NCI-H526 (cell line): ENCODE measurements around the gene HAX1.
"Not testable (repeated sequence)": the region's sequence is repeated elsewhere in the genome, so short reads cannot be mapped to it uniquely, and the experiment has no call there.

Experiments used
- DNase-seq, 2 experiments: peaks; one replicate each; lab custom pipeline; 2025; lab: John Stamatoyannopoulos, UW

The HAX1 gene

GRCh38 chr1:154276797-154277196 is 4.4 kb downstream of the HAX1 start:
- DNase-seq, result peak in 1 of 2 experiments; percentile 41

DNA sequence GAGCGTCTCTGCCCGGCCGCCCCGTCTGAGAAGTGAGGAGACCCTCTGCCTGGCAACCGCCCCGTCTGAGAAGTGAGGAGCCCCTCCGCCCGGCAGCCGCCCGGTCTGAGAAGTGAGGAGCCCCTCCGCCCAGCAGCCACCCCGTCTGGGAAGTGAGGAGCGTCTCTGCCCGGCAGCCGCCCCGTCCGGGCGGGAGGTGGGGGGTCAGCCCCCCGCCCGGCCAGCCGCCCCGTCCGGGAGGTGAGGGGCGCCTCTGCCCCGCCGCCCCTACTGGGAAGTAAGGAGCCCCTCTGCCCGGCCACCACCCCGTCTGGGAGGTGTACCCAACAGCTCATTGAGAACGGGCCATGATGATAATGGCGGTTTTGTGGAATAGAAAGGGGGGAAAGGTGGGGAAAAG is 15.2 kb downstream of the HAX1 start:
- not testable (repeated sequence) for DNase-seq

GRCh38 chr1:154288661-154289060 is 16.2 kb downstream of the HAX1 start:
- no peak for DNase-seq

DNA sequence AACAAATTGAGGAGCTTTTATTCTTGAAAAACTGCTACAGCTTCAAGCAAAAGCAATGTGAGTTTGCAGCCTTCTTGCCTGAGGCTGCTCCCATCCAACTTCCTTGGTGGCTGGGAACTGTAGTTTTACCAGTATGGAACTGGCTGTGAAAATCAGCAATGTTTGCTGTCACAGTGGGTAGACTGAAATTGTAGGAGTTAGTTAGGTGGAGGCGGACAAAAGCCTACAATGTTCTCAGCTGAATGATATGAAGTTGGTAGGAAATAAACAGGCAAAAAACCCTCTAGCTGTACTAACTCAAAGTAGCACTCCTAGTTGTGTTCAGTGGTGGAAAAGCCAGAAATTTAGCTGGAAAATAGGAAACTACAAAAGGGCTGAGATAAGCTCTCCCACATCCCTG is 18.5 kb downstream of the HAX1 start:
- no peak for DNase-seq

DNA sequence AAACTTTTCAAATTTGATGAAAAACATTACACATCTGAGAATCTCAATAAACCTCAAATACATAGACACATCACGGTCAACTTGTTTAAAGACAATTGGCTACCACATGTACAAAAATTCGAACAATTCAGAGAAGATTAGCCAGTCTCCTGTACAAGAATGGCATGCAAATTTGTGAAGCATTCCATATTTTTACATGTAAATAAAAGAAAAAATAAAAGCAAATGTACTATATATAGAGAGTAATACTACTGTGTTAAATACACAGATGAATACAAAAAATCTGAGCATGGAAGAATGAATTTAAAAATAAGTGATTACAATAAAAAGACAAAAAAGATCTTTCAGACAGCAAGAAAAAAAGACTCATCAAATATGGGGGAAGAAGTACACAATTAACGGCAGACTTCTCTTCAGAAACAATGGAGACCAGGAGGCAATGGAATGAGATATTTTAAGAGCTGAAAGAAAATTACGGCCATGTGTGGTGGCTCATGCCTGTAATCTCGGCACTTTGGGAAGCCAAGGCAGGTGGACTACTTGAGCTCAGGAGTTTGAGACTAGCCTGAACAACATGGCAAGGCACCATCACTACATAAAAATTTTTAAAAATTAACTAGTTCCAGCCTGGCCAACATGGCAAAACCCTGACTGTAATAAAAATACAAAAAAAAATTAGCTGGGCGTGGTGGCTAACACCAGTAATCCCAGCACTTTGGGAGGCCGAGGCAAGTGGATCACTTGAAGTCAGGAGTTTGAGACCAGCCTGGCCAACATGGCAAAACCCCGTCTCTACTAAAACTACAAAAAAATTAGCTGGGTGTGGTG is 23.2 kb downstream of the HAX1 start:
- no peak for DNase-seq

DNA sequence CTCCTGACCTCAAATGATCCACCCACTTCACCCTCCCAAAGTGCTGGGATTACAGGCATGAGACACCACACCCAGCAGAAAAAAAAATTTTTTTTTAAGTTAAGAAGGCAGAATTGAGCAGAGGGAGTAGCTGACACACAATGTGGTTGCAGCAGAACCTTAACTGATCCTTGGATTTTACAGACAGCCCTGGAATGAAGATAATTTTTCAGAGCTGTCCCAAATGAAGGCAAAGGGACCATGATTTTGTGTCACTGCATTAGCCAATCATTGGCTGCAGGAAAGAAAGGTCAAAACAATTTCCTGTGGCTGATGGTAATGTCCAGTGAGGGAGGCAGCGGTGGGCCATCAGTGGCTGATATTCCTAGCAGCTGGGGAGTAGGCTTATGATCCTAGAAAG is 29.2 kb downstream of the HAX1 start:
- no peak for DNase-seq

DNA sequence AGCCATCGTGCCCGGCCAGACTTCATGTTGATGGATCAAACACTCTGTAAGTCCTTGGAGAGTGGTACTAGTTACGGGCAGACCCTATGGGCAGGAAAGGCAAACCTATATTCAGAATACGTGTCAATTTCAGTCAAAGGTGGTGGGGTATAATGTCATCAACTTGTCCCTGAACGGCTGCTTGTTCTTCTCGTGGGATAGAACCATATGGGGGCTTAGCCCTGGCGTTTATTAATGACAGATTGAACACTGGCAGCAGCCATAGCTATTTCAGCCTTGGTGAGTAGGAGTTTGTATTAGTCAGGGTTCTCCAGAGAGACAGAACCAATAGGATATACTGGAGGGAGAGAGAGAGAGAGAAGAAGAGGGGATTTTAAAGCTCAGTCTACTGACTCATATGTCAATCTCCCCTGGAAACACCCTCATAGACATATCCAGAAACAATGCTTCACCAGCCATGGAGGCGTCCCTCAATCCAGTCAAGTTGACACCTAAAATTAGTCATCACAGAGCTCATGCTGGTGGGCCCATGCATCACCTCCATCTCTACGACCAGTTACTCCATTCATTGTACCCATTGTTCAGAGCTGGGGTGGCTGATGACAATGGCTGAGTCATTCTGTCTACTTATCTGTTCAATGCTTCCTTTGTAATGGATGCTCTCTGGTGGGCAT is 32.4 kb downstream of the HAX1 start:
- no peak for DNase-seq

- no peak for DNase-seq
These were observed 33.7 kb downstream of the HAX1 start for GRCh38 chr1:154306151-154306550.

DNA sequence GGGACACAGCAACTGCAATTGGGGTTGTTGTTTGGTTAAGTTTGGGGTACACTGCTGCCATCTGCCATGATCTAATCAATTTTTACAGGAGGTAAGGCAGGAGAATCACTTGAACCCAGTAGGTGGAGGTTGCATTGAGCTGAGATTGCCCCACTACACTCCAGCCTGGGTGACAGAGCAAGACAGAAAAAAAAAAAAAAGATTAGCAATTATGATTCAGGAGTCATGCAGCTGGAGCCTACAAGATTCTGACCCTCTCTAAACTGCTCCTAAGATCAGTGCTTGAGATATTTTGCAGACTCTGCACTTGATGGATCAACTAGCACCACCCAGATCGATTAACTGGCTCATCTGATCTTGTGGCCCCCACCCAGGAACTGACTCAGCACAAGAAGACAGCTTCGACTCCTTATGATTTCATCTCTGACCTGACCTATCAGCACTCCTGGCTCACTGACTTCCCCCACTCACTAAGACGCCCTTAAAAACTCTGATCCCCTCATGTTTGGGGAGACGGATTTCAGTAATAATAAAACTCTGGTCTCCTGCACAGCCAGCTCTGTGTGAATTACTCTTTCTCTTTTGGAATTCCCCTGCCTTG is 35.3 kb downstream of the HAX1 start:
- not testable (repeated sequence) for DNase-seq

- not testable (repeated sequence) for DNase-seq
These were observed 36.7 kb downstream of the HAX1 start for GRCh38 chr1:154309136-154309535.

DNA sequence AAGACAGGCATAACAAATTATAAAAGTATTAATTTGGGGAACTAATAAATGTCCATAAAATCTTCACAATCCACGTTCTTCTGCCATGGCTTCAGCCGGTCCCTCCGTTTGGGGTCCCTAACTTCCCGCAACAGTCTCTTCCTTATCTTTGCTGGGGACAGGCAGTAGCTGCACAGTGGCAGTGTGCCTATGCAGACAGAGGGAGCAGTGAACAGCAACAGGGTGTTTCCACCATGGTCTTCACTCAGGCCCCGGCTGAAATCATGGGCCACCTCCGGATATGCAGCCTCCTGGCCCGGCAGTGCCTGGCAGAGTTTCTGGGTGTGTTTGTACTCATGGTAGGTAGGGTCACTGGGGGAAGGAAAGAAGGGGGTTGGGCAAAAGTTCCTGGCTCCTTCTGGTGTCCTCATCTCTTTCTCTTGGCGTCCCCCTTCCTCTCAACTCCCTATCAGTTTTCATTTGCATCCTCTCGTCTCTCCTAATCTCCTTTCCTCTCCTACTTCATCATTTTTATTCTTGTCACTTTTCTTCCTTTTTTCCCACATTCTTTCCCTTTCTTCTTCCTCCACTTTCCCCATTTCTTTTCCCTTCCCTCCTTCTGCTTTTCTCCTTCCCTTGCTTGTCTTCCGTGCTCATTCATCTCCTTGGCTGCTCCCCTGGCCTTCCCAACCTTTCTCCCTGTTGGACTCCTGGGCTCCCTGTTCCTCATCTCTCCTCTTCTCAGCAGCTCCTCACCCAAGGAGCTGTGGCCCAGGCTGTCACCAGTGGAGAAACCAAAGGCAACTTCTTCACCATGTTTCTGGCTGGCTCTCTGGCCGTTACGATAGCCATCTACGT is 40.0 kb downstream of the HAX1 start:
- not testable (repeated sequence) for DNase-seq

GRCh38 chr1:154313066-154313356 is 40.6 kb downstream of the HAX1 start:
- no peak for DNase-seq

GRCh38 chr1:154314226-154314625 is 41.8 kb downstream of the HAX1 start:
- DNase-seq, result not testable (repeated sequence)

- no peak for DNase-seq
These were observed 44.3 kb downstream of the HAX1 start for GRCh38 chr1:154316704-154317103.

- DNase-seq, result no peak
These were observed 46.0 kb downstream of the HAX1 start for GRCh38 chr1:154318386-154318785.

DNA sequence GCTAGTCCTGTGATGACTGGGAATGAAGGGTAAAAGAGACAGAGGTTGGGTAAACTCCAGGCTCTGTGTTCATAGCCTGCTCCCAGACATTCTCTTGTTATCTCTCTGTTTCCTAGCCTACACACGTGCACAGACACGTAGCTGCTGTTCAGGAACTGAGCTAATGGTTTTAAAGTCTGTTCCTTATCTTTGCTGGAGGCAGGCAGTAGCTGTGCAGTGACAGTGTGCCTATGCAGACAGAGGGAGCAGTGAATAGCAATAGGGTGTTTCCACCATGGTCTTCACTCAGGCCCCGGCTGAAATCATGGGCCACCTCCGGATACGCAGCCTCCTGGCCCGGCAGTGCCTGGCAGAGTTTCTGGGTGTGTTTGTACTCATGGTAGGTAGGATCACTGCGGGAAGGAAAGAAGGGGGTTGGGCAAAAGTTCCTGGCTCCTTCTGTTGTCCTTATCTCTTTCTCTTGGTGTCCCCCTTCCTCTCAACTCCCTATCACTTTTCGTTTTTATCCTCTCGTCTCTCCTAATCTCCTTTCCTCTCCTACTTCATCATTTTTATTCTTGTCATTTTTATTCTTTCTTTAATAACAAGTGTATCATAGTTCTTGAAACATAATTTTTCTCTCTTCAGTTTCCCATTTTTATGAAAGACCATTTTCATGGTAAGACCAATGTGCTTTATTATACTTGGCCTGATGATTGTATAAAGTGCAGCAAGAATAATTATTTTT is 48.6 kb downstream of the HAX1 start, which contains the start of gene AQP10:
AQP10 (plus strand) TSS at position 212 of the 727 bp plus-strand sequence; CDS start at position 275, 63 bp downstream.
- DNase-seq, result no peak

DNA sequence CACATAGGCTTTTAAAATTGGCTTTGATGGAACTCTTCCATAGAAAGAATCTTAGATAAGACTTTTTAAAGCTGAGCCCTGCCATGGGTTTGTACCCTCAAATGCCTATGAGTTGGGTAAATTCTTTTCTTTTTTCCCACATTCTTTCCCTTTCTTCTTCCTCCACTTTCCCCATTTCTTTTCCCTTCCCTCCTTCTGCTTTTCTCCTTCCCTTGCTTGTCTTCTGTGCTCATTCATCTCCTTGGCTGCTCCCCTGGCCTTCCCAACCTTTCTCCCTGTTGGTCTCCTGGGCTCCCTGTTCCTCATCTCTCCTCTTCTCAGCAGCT is 49.1 kb downstream of the HAX1 start:
- DNase-seq, result not testable (repeated sequence)

- DNase-seq, result no peak
These were observed 51.1 kb downstream of the HAX1 start for GRCh38 chr1:154323493-154323892.

DNA sequence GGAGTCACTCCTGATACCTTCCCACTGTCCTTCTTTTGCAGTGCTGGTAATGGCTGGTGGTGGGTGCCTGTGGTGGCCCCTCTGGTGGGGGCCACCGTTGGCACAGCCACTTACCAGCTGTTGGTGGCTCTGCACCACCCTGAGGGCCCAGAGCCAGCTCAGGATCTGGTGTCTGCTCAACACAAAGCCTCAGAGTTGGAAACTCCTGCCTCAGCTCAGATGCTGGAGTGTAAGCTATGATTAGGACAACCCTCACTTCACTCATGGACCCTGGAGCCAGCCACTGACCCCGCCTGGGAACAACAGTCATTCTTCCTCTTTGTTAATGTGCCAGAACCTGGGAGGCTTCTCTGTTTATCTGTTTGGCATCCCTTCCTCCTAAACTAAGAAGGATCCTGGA is 51.8 kb downstream of the HAX1 start:
- no peak for DNase-seq

GRCh38 chr1:154324669-154325582 is 52.5 kb downstream of the HAX1 start, which contains the start of gene ATP8B2:
Gene ATP8B2, plus strand, starts transcription at chr1:154325525. Its CDS starts 2,617 bp downstream, at chr1:154328142.
- DNase-seq, result peak; percentile 87 to 96
